ENCODE measurements around the gene THOC6.
"Not testable (repeated sequence)": the region's sequence is repeated elsewhere in the genome, so short reads cannot be mapped to it uniquely, and the experiment has no call there.

THOC6 gene

GRCh38 chr16:3075946-3076345 lies 52.1 kb downstream of the THOC6 start:
- DNase-seq = not testable (repeated sequence)

- DNase-seq = no peak
Measured at GRCh38 chr16:3076577-3076976, 52.7 kb downstream of the THOC6 start.
